Neural cell (in vitro differentiated cells): ENCODE data around the gene ORM2. TPM values are rescaled to one million over a fixed set of nuclear protein-coding genes. Genes with fewer than 3 reads are reported as not detected.

Source experiments
- H2AFZ ChIP-seq: fragments of 200-600, 300-800 bp; sonication (generic), shearing (Covaris generic); 2 replicates; pipeline ENCODE4 v1.6.0; 2014; ENCODE audit warnings: low read depth, mild to moderate bottlenecking, antibody characterized with exemption, low read length, moderate library complexity
- H3F3A ChIP-seq: fragments of 200-600 bp; shearing (Covaris generic); 2 replicates; pipeline ENCODE4 v1.6.1; 2016; ENCODE audit warnings: mild to moderate bottlenecking, moderate library complexity, mixed read lengths, antibody characterized with exemption, low read length; ENCODE audit not compliant: insufficient read depth, poor library complexity, severe bottlenecking
- H3K27ac ChIP-seq: fragments of 200-600, 300-800 bp; sonication (generic), shearing (Covaris generic); 2 replicates; pipeline ENCODE4 v1.5.1; 2014; ENCODE audit warnings: mild to moderate bottlenecking, low read length, moderate library complexity
- H3K27me3 ChIP-seq: fragments of 300-800, 200-600 bp; sonication (generic), shearing (Covaris generic); 2 replicates; pipeline ENCODE4 v1.6.0; 2014; ENCODE audit warnings: mild to moderate bottlenecking, low read depth, low read length, moderate library complexity; ENCODE audit not compliant: insufficient read depth
- H3K36me3 ChIP-seq: fragments of 300-800, 200-600 bp; sonication (generic), shearing (Covaris generic); 2 replicates; pipeline ENCODE4 v1.5.1; 2014; ENCODE audit warnings: mild to moderate bottlenecking, antibody characterized with exemption, low read length, moderate library complexity; ENCODE audit not compliant: insufficient read depth
- H3K4me2 ChIP-seq: fragments of 300-800, 200-600 bp; sonication (generic), shearing (Covaris generic); 2 replicates; pipeline ENCODE4 v1.6.0; 2014; ENCODE audit warnings: mild to moderate bottlenecking, low read length
- H3K4me3 ChIP-seq: fragments of 300-800, 200-600 bp; sonication (generic), shearing (Covaris generic); 2 replicates; pipeline ENCODE4 v1.5.1; 2014; ENCODE audit warnings: mild to moderate bottlenecking, low read length, moderate library complexity
- H3K79me2 ChIP-seq: fragments of 200-600 bp; shearing (Covaris generic); replicated peaks from 2 replicates; pipeline ENCODE4 v1.6.0; 2014; ENCODE audit warnings: mild to moderate bottlenecking, low read length, moderate library complexity; ENCODE audit not compliant: insufficient read depth
- H3K9ac ChIP-seq: fragments of 300-800, 200-600 bp; sonication (generic), shearing (Covaris generic); 2 replicates; pipeline ENCODE4 v1.6.1; 2016; ENCODE audit warnings: mild to moderate bottlenecking, low read length, mixed read lengths
- H3K9me2 ChIP-seq: fragments of 200-600 bp; shearing (Covaris generic); 2 replicates; pipeline ENCODE4 v1.6.1; 2016; ENCODE audit warnings: mild to moderate bottlenecking, low read length, mixed read lengths; ENCODE audit not compliant: insufficient read depth
- H3K9me3 ChIP-seq: fragments of 200-600, 300-800 bp; sonication (generic), shearing (Covaris generic); 2 replicates; pipeline ENCODE4 v1.6.1; 2016; ENCODE audit warnings: mild to moderate bottlenecking, mixed run types, low read length, moderate library complexity, mixed read lengths
- H4K20me1 ChIP-seq: fragments of 200-600 bp; shearing (Covaris generic); 2 replicates; pipeline ENCODE4 v1.6.1; 2016; ENCODE audit warnings: mild to moderate bottlenecking, mixed run types; ENCODE audit not compliant: insufficient read depth
- EP300 ChIP-seq: fragments of 450-650 bp; conservative IDR thresholded peaks from 2 replicates; pipeline ENCODE4 v1.6.1; 2014; ENCODE audit warnings: antibody characterized with exemption, mild to moderate bottlenecking, moderate library complexity; ENCODE audit not compliant: poor library complexity, severe bottlenecking
- EZH2 ChIP-seq: fragments of 200-600, 300-800 bp; shearing (Covaris generic), sonication (generic); IDR thresholded peaks from 2 replicates; pipeline ENCODE4 v1.6.1; 2014; ENCODE audit warnings: antibody characterized with exemption, low read length, borderline replicate concordance, mild to moderate bottlenecking; ENCODE audit not compliant: insufficient read depth, poor library complexity, severe bottlenecking
- MXI1 ChIP-seq: fragments of 450-650 bp; conservative IDR thresholded peaks from 2 replicates; pipeline ENCODE4 v1.6.1; 2014; ENCODE audit warnings: antibody characterized with exemption, mild to moderate bottlenecking; ENCODE audit not compliant: poor library complexity, severe bottlenecking
- POLR2AphosphoS5 ChIP-seq: IDR thresholded peaks from 2 replicates; pipeline ENCODE4 v1.6.1; 2012
- RAD21 ChIP-seq: fragments of 450-650 bp; conservative IDR thresholded peaks from 2 replicates; pipeline ENCODE4 v1.6.1; 2014; ENCODE audit warnings: antibody characterized with exemption, mild to moderate bottlenecking, moderate library complexity
- SMC3 ChIP-seq: fragments of 450-650 bp; conservative IDR thresholded peaks from 2 replicates; pipeline ENCODE4 v1.6.1; 2014; ENCODE audit warnings: antibody characterized with exemption, mild to moderate bottlenecking, moderate library complexity; ENCODE audit not compliant: poor library complexity
- TAF1 ChIP-seq: IDR thresholded peaks from 2 replicates; pipeline ENCODE4 v1.6.1; 2012; ENCODE audit warnings: low read depth
- polyA plus RNA-seq: library from polyadenylated mRNA; depleted of rRNA; stranded (reverse); fragments of >200 nt; gene quantifications from 2 replicates; pipeline ENCODE4 v1.2.3, GENCODE V29; 2014
- TF ChIP-seq, protein P1 (sequence below): fragments of 450-650 bp; IDR thresholded peaks from 2 replicates; pipeline ENCODE4 v1.5.1; 2014; ENCODE audit warnings: antibody characterized with exemption, mild to moderate bottlenecking, moderate library complexity; ENCODE audit not compliant: poor library complexity, severe bottlenecking
- TF ChIP-seq, protein P2 (sequence below): IDR thresholded peaks from 2 replicates; pipeline ENCODE4 v1.6.1; 2012; ENCODE audit warnings: borderline replicate concordance

The ORM2 gene
- polyA plus RNA-seq, 1 donor from 2014 or later = not detected

DNA sequence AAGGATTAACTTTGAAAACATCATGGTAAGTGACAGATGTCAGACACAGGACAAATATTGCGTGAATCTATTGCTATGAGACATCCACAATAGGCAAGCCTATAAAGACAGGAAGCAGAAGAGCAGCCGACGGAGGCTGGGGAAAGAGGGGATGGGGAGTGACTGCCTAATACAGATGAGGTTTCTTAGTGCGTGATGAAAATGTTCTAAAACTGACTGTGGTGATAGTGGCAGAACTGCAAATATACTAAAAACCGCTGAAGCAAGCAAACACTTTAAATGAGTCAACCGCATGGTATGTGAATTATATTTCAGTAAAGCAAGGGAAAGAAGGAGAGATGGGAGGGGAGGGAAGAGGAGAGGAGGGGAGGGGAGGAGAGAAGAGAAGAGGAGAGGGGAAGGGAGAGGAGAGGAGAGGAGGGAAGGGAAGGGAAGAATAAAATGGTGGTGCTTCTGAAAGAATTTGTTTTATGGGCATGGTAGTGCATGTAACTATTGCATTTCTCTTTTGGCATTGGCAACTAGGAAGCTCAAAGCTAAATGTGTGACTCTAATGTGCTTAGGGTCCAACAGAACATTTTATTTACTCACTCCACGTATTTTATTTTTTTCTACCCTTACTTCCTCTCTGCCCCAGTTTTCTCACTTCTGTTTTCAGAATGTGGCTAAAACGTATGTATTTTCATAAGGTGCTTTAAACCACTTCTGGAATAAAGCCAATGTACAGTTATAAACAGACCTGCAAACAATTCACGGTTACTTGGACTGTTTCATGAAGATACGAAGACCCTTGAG, 36.9 kb downstream of the ORM2 start:
- H4K20me1 ChIP-seq = no peaks in the 10 kb centered on the region
- H3F3A ChIP-seq = no peaks in the 10 kb centered on the region
- no peaks in the 10 kb centered on the region for H3K27me3 ChIP-seq
- H3K4me2 ChIP-seq = no peak overlapping the region
- no peak overlapping the region for H3K9ac ChIP-seq
- no peak overlapping the region for H2AFZ ChIP-seq
- no peak overlapping the region for H3K27ac ChIP-seq
- TF ChIP-seq RAD21 = no peak
- H3K9me2 ChIP-seq = no peaks in the 10 kb centered on the region
- H3K4me3 ChIP-seq = no peak overlapping the region
- H3K36me3 ChIP-seq = no peaks in the 10 kb centered on the region
- H3K79me2 ChIP-seq = no peaks in the 10 kb centered on the region
- no peaks in the 10 kb centered on the region for H3K9me3 ChIP-seq

DNA sequence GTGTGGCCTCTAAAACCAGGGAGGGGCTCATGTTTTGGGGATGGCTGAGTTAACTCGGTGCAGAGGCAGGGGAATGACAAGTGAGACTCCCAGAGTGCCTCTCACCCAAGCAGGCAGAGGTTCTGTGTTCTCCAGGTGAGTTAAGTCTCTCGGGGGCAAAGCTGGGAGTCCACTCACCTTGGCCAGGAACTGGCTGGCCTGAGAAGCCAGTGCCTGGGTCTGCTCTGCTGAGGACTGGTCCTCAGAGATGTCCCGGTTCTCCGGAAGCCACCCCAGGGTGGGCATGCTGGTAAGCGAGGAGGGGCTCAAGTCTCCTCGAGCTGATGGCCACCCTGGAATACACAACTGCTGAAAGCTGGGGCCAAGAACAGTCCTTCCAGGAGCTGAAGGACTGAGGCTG, 37.7 kb downstream of the ORM2 start:
- H3K9me2 ChIP-seq = no peaks in the 10 kb centered on the region
- H2AFZ ChIP-seq = no peak overlapping the region
- no peak overlapping the region for H3K4me3 ChIP-seq
- no peaks in the 10 kb centered on the region for H3K36me3 ChIP-seq
- TF ChIP-seq EP300 (no peak), MXI1 (no peak), SMC3 (no peak), POLR2AphosphoS5 (no peak), RAD21 (no peak), EZH2 (no peak), TAF1 (no peak)
- TF ChIP-seq, protein P1, sequence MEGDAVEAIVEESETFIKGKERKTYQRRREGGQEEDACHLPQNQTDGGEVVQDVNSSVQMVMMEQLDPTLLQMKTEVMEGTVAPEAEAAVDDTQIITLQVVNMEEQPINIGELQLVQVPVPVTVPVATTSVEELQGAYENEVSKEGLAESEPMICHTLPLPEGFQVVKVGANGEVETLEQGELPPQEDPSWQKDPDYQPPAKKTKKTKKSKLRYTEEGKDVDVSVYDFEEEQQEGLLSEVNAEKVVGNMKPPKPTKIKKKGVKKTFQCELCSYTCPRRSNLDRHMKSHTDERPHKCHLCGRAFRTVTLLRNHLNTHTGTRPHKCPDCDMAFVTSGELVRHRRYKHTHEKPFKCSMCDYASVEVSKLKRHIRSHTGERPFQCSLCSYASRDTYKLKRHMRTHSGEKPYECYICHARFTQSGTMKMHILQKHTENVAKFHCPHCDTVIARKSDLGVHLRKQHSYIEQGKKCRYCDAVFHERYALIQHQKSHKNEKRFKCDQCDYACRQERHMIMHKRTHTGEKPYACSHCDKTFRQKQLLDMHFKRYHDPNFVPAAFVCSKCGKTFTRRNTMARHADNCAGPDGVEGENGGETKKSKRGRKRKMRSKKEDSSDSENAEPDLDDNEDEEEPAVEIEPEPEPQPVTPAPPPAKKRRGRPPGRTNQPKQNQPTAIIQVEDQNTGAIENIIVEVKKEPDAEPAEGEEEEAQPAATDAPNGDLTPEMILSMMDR = no peak
- TF ChIP-seq, protein P2, sequence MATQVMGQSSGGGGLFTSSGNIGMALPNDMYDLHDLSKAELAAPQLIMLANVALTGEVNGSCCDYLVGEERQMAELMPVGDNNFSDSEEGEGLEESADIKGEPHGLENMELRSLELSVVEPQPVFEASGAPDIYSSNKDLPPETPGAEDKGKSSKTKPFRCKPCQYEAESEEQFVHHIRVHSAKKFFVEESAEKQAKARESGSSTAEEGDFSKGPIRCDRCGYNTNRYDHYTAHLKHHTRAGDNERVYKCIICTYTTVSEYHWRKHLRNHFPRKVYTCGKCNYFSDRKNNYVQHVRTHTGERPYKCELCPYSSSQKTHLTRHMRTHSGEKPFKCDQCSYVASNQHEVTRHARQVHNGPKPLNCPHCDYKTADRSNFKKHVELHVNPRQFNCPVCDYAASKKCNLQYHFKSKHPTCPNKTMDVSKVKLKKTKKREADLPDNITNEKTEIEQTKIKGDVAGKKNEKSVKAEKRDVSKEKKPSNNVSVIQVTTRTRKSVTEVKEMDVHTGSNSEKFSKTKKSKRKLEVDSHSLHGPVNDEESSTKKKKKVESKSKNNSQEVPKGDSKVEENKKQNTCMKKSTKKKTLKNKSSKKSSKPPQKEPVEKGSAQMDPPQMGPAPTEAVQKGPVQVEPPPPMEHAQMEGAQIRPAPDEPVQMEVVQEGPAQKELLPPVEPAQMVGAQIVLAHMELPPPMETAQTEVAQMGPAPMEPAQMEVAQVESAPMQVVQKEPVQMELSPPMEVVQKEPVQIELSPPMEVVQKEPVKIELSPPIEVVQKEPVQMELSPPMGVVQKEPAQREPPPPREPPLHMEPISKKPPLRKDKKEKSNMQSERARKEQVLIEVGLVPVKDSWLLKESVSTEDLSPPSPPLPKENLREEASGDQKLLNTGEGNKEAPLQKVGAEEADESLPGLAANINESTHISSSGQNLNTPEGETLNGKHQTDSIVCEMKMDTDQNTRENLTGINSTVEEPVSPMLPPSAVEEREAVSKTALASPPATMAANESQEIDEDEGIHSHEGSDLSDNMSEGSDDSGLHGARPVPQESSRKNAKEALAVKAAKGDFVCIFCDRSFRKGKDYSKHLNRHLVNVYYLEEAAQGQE = no peak
- no peak overlapping the region for H3K27ac ChIP-seq
- no peak overlapping the region for H3K4me2 ChIP-seq
- H3K27me3 ChIP-seq = no peaks in the 10 kb centered on the region
- no peak overlapping the region for H3K9ac ChIP-seq
- H3K9me3 ChIP-seq = no peaks in the 10 kb centered on the region
- H4K20me1 ChIP-seq = no peaks in the 10 kb centered on the region
- H3F3A ChIP-seq = no peaks in the 10 kb centered on the region
- no peaks in the 10 kb centered on the region for H3K79me2 ChIP-seq
